ACC112 (cell line): ENCODE results near the gene CREB5.

Experiments
- H2AFZ ChIP-seq: fragments of 200-600 bp; sonication (generic); one replicate; pipeline ENCODE4 v1.6.0; 2017; ENCODE audit warnings: antibody characterized with exemption, low read length; ENCODE audit not compliant: unreplicated experiment
- H3K27ac ChIP-seq: fragments of 200-600 bp; sonication (generic); 2 replicates; pipeline ENCODE4 v1.5.1; 2014; ENCODE audit warnings: low read depth, mild to moderate bottlenecking, antibody characterized with exemption, low read length, moderate library complexity
- H3K27me3 ChIP-seq: fragments of 200-600 bp; sonication (generic); 2 replicates; pipeline ENCODE4 v1.6.1; 2014; ENCODE audit warnings: mild to moderate bottlenecking, antibody characterized with exemption, low read length, moderate library complexity, mixed read lengths; ENCODE audit not compliant: insufficient read depth
- H3K36me3 ChIP-seq: fragments of 200-600 bp; sonication (generic); 2 replicates; pipeline ENCODE4 v1.6.1; 2016; ENCODE audit warnings: mild to moderate bottlenecking, antibody characterized with exemption, low read length, moderate library complexity, mixed read lengths; ENCODE audit not compliant: insufficient read depth
- H3K4me1 ChIP-seq: fragments of 200-600 bp; sonication (generic); one replicate; pipeline ENCODE4 v1.6.1; 2016; ENCODE audit warnings: low read length, mixed read lengths; ENCODE audit not compliant: insufficient read depth, unreplicated experiment, control insufficient read depth
- H3K4me3 ChIP-seq: fragments of 200-600 bp; sonication (generic); 2 replicates; pipeline ENCODE4 v1.5.1; 2014; ENCODE audit warnings: mild to moderate bottlenecking, low read depth, low read length
- H3K79me2 ChIP-seq: fragments of 200-600 bp; sonication (generic); one replicate; pipeline ENCODE4 v1.6.0; 2016; ENCODE audit warnings: low read length; ENCODE audit not compliant: control insufficient read depth, unreplicated experiment, insufficient read depth

Gene CREB5

GRCh38 chr7:28677668-28678067 is 265.4 kb downstream of the CREB5 start:
- no peaks in the 10 kb centered on the region for H3K4me1 ChIP-seq
- H3K36me3 ChIP-seq, result no peaks in the 10 kb centered on the region
- no peak overlapping the region for H3K27ac ChIP-seq
- no peak overlapping the region for H2AFZ ChIP-seq
- H3K27me3 ChIP-seq, result no peaks in the 10 kb centered on the region
- no peak overlapping the region for H3K4me3 ChIP-seq
- H3K79me2 ChIP-seq, result no peaks in the 10 kb centered on the region

GRCh38 chr7:28678431-28678965 is 266.2 kb downstream of the CREB5 start:
- Histone ChIP-seq H2AFZ (no peak overlapping the region), H3K79me2 (no peaks in the 10 kb centered on the region), H3K27me3 (no peaks in the 10 kb centered on the region), H3K4me3 (no peak overlapping the region), H3K4me1 (no peaks in the 10 kb centered on the region), H3K27ac (no peak overlapping the region), H3K36me3 (no peaks in the 10 kb centered on the region)

- peaks cover 8% of the 10 kb centered on the region for H3K4me1 ChIP-seq
- H3K4me3 ChIP-seq, result no peak overlapping the region
- no peaks in the 10 kb centered on the region for H3K27me3 ChIP-seq
- H3K36me3 ChIP-seq, result no peaks in the 10 kb centered on the region
- H3K27ac ChIP-seq, result no peak overlapping the region
- H3K79me2 ChIP-seq, result no peaks in the 10 kb centered on the region
- no peak overlapping the region for H2AFZ ChIP-seq
Measured at GRCh38 chr7:28681693-28682310, 269.5 kb downstream of the CREB5 start.

GRCh38 chr7:28682801-28683200 is 270.5 kb downstream of the CREB5 start:
- no peak overlapping the region for H3K4me3 ChIP-seq
- peaks cover 16% of the 10 kb centered on the region for H3K4me1 ChIP-seq
- H3K27me3 ChIP-seq, result no peaks in the 10 kb centered on the region
- H3K27ac ChIP-seq, result no peak overlapping the region
- H3K36me3 ChIP-seq, result no peaks in the 10 kb centered on the region
- H3K79me2 ChIP-seq, result no peaks in the 10 kb centered on the region
- H2AFZ ChIP-seq, result no peak overlapping the region

- Histone ChIP-seq H3K4me1 (peaks cover 20% of the 10 kb centered on the region), H3K36me3 (no peaks in the 10 kb centered on the region), H3K79me2 (no peaks in the 10 kb centered on the region), H3K4me3 (no peak overlapping the region), H3K27ac (no peak overlapping the region), H2AFZ (no peak overlapping the region), H3K27me3 (no peaks in the 10 kb centered on the region)
Measured at GRCh38 chr7:28684650-28685241, 272.4 kb downstream of the CREB5 start.

GRCh38 chr7:28685242-28685643 is 272.9 kb downstream of the CREB5 start:
- Histone ChIP-seq H3K4me3 (peak overlapping the region; percentile 77), H3K79me2 (no peaks in the 10 kb centered on the region), H3K36me3 (no peaks in the 10 kb centered on the region), H3K27ac (peak overlapping the region; percentile 56; the same call in 1 of the 2 replicates), H3K4me1 (peaks cover 20% of the 10 kb centered on the region), H3K27me3 (no peaks in the 10 kb centered on the region), H2AFZ (peak overlapping the region; percentile 17)

- Histone ChIP-seq H3K27me3 (no peaks in the 10 kb centered on the region), H2AFZ (peak overlapping the region; percentile 17), H3K27ac (peak overlapping the region; percentile 56), H3K4me1 (peaks cover 20% of the 10 kb centered on the region), H3K4me3 (peak overlapping the region; percentile 77), H3K79me2 (no peaks in the 10 kb centered on the region), H3K36me3 (no peaks in the 10 kb centered on the region)
Measured at GRCh38 chr7:28685644-28686417, 273.5 kb downstream of the CREB5 start.

GRCh38 chr7:28686418-28686800 is 274.1 kb downstream of the CREB5 start:
- H3K27ac ChIP-seq, result peak overlapping the region; percentile 56
- H2AFZ ChIP-seq, result peak overlapping the region; percentile 16
- peak overlapping the region; percentile 77 for H3K4me3 ChIP-seq
- no peaks in the 10 kb centered on the region for H3K36me3 ChIP-seq
- H3K27me3 ChIP-seq, result no peaks in the 10 kb centered on the region
- peaks cover 20% of the 10 kb centered on the region for H3K4me1 ChIP-seq
- H3K79me2 ChIP-seq, result no peaks in the 10 kb centered on the region

- no peaks in the 10 kb centered on the region for H3K79me2 ChIP-seq
- H3K4me3 ChIP-seq, result peak overlapping the region; percentile 77
- H2AFZ ChIP-seq, result no peak overlapping the region
- no peak overlapping the region for H3K27ac ChIP-seq
- no peaks in the 10 kb centered on the region for H3K36me3 ChIP-seq
- H3K4me1 ChIP-seq, result peaks cover 20% of the 10 kb centered on the region
- no peaks in the 10 kb centered on the region for H3K27me3 ChIP-seq
Measured at GRCh38 chr7:28687537-28687936, 275.2 kb downstream of the CREB5 start.

GRCh38 chr7:28688174-28688573 is 275.9 kb downstream of the CREB5 start:
- Histone ChIP-seq H3K36me3 (no peaks in the 10 kb centered on the region), H3K4me1 (peaks cover 20% of the 10 kb centered on the region), H3K79me2 (no peaks in the 10 kb centered on the region), H3K4me3 (no peak overlapping the region), H3K27ac (no peak overlapping the region), H2AFZ (no peak overlapping the region), H3K27me3 (no peaks in the 10 kb centered on the region)
